ENCODE results near the gene TSC1.

DNA sequence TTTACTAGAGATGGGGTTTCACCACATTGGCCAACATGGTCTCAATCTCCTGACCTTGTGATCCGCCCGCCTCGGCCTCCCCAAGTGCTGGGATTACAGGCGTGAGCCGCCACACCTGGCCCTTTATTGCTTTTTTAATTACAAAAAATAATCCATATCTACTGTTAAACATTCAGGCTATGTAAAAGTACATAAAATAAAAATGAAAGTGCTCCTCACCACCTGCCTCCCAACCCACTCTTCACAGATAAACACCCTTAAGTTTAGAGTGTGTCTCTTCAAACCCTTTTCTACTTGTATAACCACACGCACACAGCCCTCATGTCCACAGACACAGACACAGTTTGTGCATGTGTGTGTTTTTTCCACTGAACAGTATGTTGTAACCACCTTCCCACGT is 16.7 kb downstream of the TSC1 start:
- no peak for TF ChIP-seq POLR2AphosphoS5 (IDR thresholded peaks at IDR 0.05)
- TF ChIP-seq, protein P1, sequence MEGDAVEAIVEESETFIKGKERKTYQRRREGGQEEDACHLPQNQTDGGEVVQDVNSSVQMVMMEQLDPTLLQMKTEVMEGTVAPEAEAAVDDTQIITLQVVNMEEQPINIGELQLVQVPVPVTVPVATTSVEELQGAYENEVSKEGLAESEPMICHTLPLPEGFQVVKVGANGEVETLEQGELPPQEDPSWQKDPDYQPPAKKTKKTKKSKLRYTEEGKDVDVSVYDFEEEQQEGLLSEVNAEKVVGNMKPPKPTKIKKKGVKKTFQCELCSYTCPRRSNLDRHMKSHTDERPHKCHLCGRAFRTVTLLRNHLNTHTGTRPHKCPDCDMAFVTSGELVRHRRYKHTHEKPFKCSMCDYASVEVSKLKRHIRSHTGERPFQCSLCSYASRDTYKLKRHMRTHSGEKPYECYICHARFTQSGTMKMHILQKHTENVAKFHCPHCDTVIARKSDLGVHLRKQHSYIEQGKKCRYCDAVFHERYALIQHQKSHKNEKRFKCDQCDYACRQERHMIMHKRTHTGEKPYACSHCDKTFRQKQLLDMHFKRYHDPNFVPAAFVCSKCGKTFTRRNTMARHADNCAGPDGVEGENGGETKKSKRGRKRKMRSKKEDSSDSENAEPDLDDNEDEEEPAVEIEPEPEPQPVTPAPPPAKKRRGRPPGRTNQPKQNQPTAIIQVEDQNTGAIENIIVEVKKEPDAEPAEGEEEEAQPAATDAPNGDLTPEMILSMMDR (IDR thresholded peaks at IDR 0.05), result no peak

All from suprapubic skin (tissue), 3 donors.